ENCODE data around the gene VPS35L. TPM values are rescaled to one million over a fixed set of nuclear protein-coding genes. Genes with fewer than 3 reads are reported as not detected.

The VPS35L gene
- total RNA-seq, 1 donor from 2014 or later, result 6.8 TPM

- Histone ChIP-seq H3K4me3 (ENCODE audit: low read depth, low read length) (no peak overlapping the region), H3K36me3 (ENCODE audit: control insufficient read depth, insufficient read depth, low read length) (no peaks in the 10 kb centered on the region), H3K27me3 (ENCODE audit: control insufficient read depth, insufficient read depth, low read length) (no peaks in the 10 kb centered on the region)
- no peak for FAIRE-seq
- TF ChIP-seq CTCF (IDR thresholded peaks at IDR 0.05; ENCODE audit: insufficient read depth, low read length, severe bottlenecking), result no peak
- DNase-seq (ENCODE audit: low read depth), result no peak
Measured at GRCh38 chr16:19728636-19728965, 173.1 kb downstream of the VPS35L start.

GRCh38 chr16:19733551-19733950 lies 178.0 kb downstream of the VPS35L start:
- no peaks in the 10 kb centered on the region for H3K36me3 ChIP-seq (ENCODE audit: control insufficient read depth, insufficient read depth, low read length)
- DNase-seq (ENCODE audit: low read depth) (no peak), FAIRE-seq (no peak)
- H3K27me3 ChIP-seq (ENCODE audit: control insufficient read depth, insufficient read depth, low read length), result no peaks in the 10 kb centered on the region
- no peak overlapping the region for H3K4me3 ChIP-seq (ENCODE audit: low read depth, low read length)
- no peak for TF ChIP-seq CTCF (IDR thresholded peaks at IDR 0.05; ENCODE audit: insufficient read depth, low read length, severe bottlenecking)

- Histone ChIP-seq H3K4me3 (ENCODE audit: low read depth, low read length) (no peak overlapping the region), H3K36me3 (ENCODE audit: control insufficient read depth, insufficient read depth, low read length) (no peaks in the 10 kb centered on the region), H3K27me3 (ENCODE audit: control insufficient read depth, insufficient read depth, low read length) (no peaks in the 10 kb centered on the region)
- no peak for TF ChIP-seq CTCF (IDR thresholded peaks at IDR 0.05; ENCODE audit: insufficient read depth, low read length, severe bottlenecking)
- no peak for DNase-seq (ENCODE audit: low read depth)
- FAIRE-seq, result no peak
Measured at GRCh38 chr16:19735074-19735867, 179.8 kb downstream of the VPS35L start.

GRCh38 chr16:19737306-19738038 lies 182.0 kb downstream of the VPS35L start:
- Histone ChIP-seq H3K27me3 (ENCODE audit: control insufficient read depth, insufficient read depth, low read length) (no peaks in the 10 kb centered on the region), H3K36me3 (ENCODE audit: control insufficient read depth, insufficient read depth, low read length) (no peaks in the 10 kb centered on the region), H3K4me3 (ENCODE audit: low read depth, low read length) (no peak overlapping the region)
- FAIRE-seq, result no peak
- no peak for DNase-seq (ENCODE audit: low read depth)
- TF ChIP-seq CTCF (IDR thresholded peaks at IDR 0.05; ENCODE audit: insufficient read depth, low read length, severe bottlenecking), result no peak

- DNase-seq (ENCODE audit: low read depth), result no peak
- no peaks in the 10 kb centered on the region for H3K27me3 ChIP-seq (ENCODE audit: control insufficient read depth, insufficient read depth, low read length)
- TF ChIP-seq CTCF (IDR thresholded peaks at IDR 0.05; ENCODE audit: insufficient read depth, low read length, severe bottlenecking), result no peak
Measured at GRCh38 chr16:19741354-19741753, 185.9 kb downstream of the VPS35L start.

More at GRCh38 chr16:19741354-19741753, 185.9 kb downstream of the VPS35L start:
- H3K36me3 ChIP-seq (ENCODE audit: control insufficient read depth, insufficient read depth, low read length), result no peaks in the 10 kb centered on the region
- H3K4me3 ChIP-seq (ENCODE audit: low read depth, low read length), result no peak overlapping the region
- FAIRE-seq, result no peak

All from bronchial epithelial cell (primary cell).